GM21381 (cell line): Measurements from ENCODE around the gene PLEKHA6.

Experiments used
- ATAC-seq: cut with Tn5 transposase; IDR thresholded peaks from one replicate; pipeline ENCODE4 v1.9.1; 2021; ENCODE audit warnings: mild to moderate bottlenecking, moderate library complexity; ENCODE audit not compliant: unreplicated experiment

PLEKHA6 gene

GRCh38 chr1:204286831-204287421 is 72.8 kb downstream of the PLEKHA6 start:
- no peak for ATAC-seq

GRCh38 chr1:204286315-204286714 is 73.4 kb downstream of the PLEKHA6 start:
- no peak for ATAC-seq

GRCh38 chr1:204285436-204286305 is 74.1 kb downstream of the PLEKHA6 start:
- no peak for ATAC-seq

- ATAC-seq: no peak
These were observed 74.8 kb downstream of the PLEKHA6 start for GRCh38 chr1:204284929-204285328.

GRCh38 chr1:204283711-204284651 is 75.7 kb downstream of the PLEKHA6 start:
- ATAC-seq: no peak

GRCh38 chr1:204282761-204283221 is 76.9 kb downstream of the PLEKHA6 start:
- ATAC-seq: no peak

GRCh38 chr1:204280099-204280961 is 79.4 kb downstream of the PLEKHA6 start:
- no peak for ATAC-seq

- no peak for ATAC-seq
These were observed 80.8 kb downstream of the PLEKHA6 start for GRCh38 chr1:204278958-204279357.

- no peak for ATAC-seq
These were observed 81.5 kb downstream of the PLEKHA6 start for GRCh38 chr1:204278251-204278650.

GRCh38 chr1:204277563-204278219 is 82.0 kb downstream of the PLEKHA6 start:
- no peak for ATAC-seq

GRCh38 chr1:204275695-204276370 is 83.9 kb downstream of the PLEKHA6 start:
- no peak for ATAC-seq

- ATAC-seq: no peak
These were observed 85.3 kb downstream of the PLEKHA6 start for GRCh38 chr1:204274446-204274845.

GRCh38 chr1:204272505-204272904 is 87.2 kb downstream of the PLEKHA6 start:
- no peak for ATAC-seq

- ATAC-seq: no peak
These were observed 87.8 kb downstream of the PLEKHA6 start for GRCh38 chr1:204271970-204272369.

- ATAC-seq: no peak
These were observed 91.6 kb downstream of the PLEKHA6 start for GRCh38 chr1:204268101-204268500.

- ATAC-seq: no peak
These were observed 92.5 kb downstream of the PLEKHA6 start for GRCh38 chr1:204267191-204267601.

- ATAC-seq: no peak
These were observed 93.2 kb downstream of the PLEKHA6 start for GRCh38 chr1:204266504-204267034.

GRCh38 chr1:204265665-204266064 is 94.1 kb downstream of the PLEKHA6 start:
- no peak for ATAC-seq

- no peak for ATAC-seq
These were observed 94.9 kb downstream of the PLEKHA6 start for GRCh38 chr1:204264805-204265204.
